ENCODE data around the gene PERP. TPM values are rescaled to one million over a fixed set of nuclear protein-coding genes. Genes with fewer than 3 reads are reported as not detected.

PERP gene
- total RNA-seq, 1 donor from 2014 or later = 279 TPM

DNA sequence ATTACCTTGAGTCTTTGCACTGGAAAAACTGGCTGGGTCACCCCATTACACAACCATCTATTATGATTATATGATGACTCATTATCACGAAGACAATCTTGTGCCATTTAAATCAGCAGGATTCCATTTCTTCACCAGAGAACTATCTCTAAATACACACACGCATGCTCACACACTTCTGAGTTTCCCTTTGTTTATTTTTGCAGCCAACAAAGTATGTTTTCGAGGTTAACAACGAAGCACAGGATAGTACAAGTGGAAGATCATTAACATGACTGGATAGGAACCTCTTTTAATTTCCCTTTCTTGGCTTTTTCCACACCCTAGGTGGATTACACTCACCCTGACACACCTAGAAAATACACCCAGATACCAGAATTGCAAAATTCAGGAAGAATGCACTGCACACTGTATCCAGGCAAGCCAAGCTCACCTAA, 18.9 kb downstream of the PERP start:
- Histone ChIP-seq H3K27ac (peak overlapping the region; percentile 49), H3K9me3 (no peaks in the 10 kb centered on the region), H3K4me1 (peaks cover 42% of the 10 kb centered on the region), H3K27me3 (no peaks in the 10 kb centered on the region), H3K36me3 (peaks cover 0 to 21% of the 10 kb centered on the region in 2 donors), H3K4me3 (no peak overlapping the region)
- DNase-seq (ENCODE audit: extremely low spot score in 2 of 2) = no peak
- intact Hi-C loops (cut with DNase I) = no loop called here
- TF ChIP-seq POLR2A (IDR thresholded peaks at IDR 0.05) (no peak), POLR2AphosphoS5 (IDR thresholded peaks at IDR 0.05; ENCODE audit: insufficient read depth in 1 of 2, low read depth in 1 of 2) (peak in 1 of 2 donors; percentile 95), CTCF (IDR thresholded peaks at IDR 0.05) (no peak)

- Histone ChIP-seq H3K4me3 (no peak overlapping the region), H3K27me3 (no peaks in the 10 kb centered on the region), H3K9me3 (no peaks in the 10 kb centered on the region), H3K27ac (peak overlapping the region; percentile 48), H3K36me3 (peaks cover 0 to 21% of the 10 kb centered on the region in 2 donors), H3K4me1 (peaks cover 42% of the 10 kb centered on the region)
- DNase-seq (ENCODE audit: extremely low spot score in 2 of 2) = no peak
- intact Hi-C loops (cut with DNase I) = no loop called here
- TF ChIP-seq CTCF (IDR thresholded peaks at IDR 0.05) (no peak), POLR2AphosphoS5 (IDR thresholded peaks at IDR 0.05; ENCODE audit: insufficient read depth in 1 of 2, low read depth in 1 of 2) (no peak), POLR2A (IDR thresholded peaks at IDR 0.05) (no peak)
Observed at GRCh38 chr6:138087593-138088325, 19.5 kb downstream of the PERP start.

DNA sequence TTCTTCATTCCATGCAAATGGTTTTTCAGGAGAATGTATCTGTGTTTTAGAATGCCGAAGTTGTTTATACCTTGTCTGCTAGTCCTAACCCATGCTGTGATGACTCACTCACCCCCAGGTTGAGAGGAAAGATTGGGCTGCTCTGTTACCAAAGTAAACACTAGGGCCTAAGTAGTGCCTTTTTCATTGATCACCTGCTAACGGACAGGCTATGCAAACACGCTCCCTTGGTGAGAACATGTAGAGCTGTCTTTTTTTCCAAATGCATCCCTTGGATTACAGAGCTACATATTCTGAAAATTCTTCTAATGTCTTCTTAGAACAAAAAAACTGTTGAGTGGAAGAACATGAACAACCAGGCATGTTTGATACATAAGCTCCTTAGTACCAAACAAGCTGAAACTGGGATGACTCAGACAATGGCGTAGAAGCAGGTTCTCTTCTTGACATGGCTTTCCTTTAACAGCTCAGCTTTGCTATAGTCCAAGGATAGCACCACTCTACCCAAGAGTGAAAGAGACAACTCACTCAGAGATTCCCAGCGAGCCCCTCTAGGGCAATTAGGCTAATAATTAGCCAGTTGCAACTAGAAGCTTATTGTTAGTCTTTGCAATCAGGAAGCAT, 20.5 kb downstream of the PERP start:
- Histone ChIP-seq H3K27ac (peak overlapping the region; percentile 48), H3K27me3 (no peaks in the 10 kb centered on the region), H3K4me1 (peaks cover 42% of the 10 kb centered on the region), H3K9me3 (no peaks in the 10 kb centered on the region), H3K36me3 (peaks cover 0 to 10% of the 10 kb centered on the region in 2 donors), H3K4me3 (no peak overlapping the region)
- no peak for TF ChIP-seq CTCF (IDR thresholded peaks at IDR 0.05)
- TF ChIP-seq POLR2AphosphoS5 (IDR thresholded peaks at IDR 0.05; ENCODE audit: insufficient read depth in 1 of 2, low read depth in 1 of 2) = no peak
- TF ChIP-seq POLR2A (IDR thresholded peaks at IDR 0.05) = no peak
- intact Hi-C loops (cut with DNase I) = no loop called here
- no peak for DNase-seq (ENCODE audit: extremely low spot score in 2 of 2)

- H3K27me3 ChIP-seq = no peaks in the 10 kb centered on the region
- no peak for TF ChIP-seq POLR2A (IDR thresholded peaks at IDR 0.05)
- TF ChIP-seq POLR2AphosphoS5 (IDR thresholded peaks at IDR 0.05; ENCODE audit: insufficient read depth in 1 of 2, low read depth in 1 of 2) = no peak
- no peak for TF ChIP-seq CTCF (IDR thresholded peaks at IDR 0.05)
- H3K36me3 ChIP-seq = peaks cover 0 to 2% of the 10 kb centered on the region in 2 donors
- H3K4me1 ChIP-seq = peaks cover 42% of the 10 kb centered on the region
- no peak overlapping the region for H3K27ac ChIP-seq
- H3K4me3 ChIP-seq = no peak overlapping the region
- no peaks in the 10 kb centered on the region for H3K9me3 ChIP-seq
- intact Hi-C loops (cut with DNase I) = no loop called here
- DNase-seq (ENCODE audit: extremely low spot score in 2 of 2) = no peak
Observed at GRCh38 chr6:138085839-138086222, 21.4 kb downstream of the PERP start.

All from vagina (tissue), 2 donors.